GM10248 (cell line): Measurements from ENCODE around the gene TTLL13.
A peak's percentile ranks its signal among the peaks of the same experiment; 100 is the strongest.

Experiments used
- CTCF ChIA-PET: fragments of 300-600 bp; sonication (Branson Sonifier 250); formaldehyde crosslinking; extraction: SDS; loops from one replicate; lab custom pipeline; 2021; ENCODE audit warnings: antibody characterized with exemption; lab: Yijun Ruan, JAX
- POLR2A ChIA-PET: fragments of 350-650 bp; sonication (Branson Sonifier 250); formaldehyde crosslinking; extraction: SDS; loops from one replicate; lab custom pipeline; 2020; ENCODE audit warnings: antibody characterized with exemption; lab: Yijun Ruan, JAX
- DNase-seq: peaks from one replicate; pipeline ENCODE4 v3.0.0; 2012; ENCODE audit errors: extremely low spot score
- CTCF ChIP-seq: IDR thresholded peaks from 2 replicates; pipeline ENCODE4 v1.5.1; 2012; ENCODE audit warnings: mild to moderate bottlenecking, low read depth; ENCODE audit errors: extremely low read depth, missing control alignments, control extremely low read depth

Gene TTLL13

GRCh38 chr15:90249203-90249863 lies at the start of gene TTLL13:
Gene TTLL13, plus strand, starts transcription at chr15:90249556. Its CDS starts 1,075 bp downstream, at chr15:90250631.
- CTCF ChIA-PET, result interaction anchor here (1.1 to 2.3 kb wide), 9 partner anchors 9 to 101 kb away, joined by 3 to 10 read pairs (median 3); no protein-coding TSS in a partner anchor
- peak; percentile 55 for DNase-seq

GRCh38 chr15:90200534-90201129 lies 48.7 kb upstream of the TTLL13 start:
- POLR2A ChIA-PET, result interaction anchor here (0.6 to 1.7 kb wide), 3 partner anchors 9 to 33 kb away, joined by 3 to 7 read pairs (median 3); partner anchors contain the start of genes CIB1 and GDPGP1
- CTCF ChIA-PET, result interaction anchor here (0.9 to 4.6 kb wide), 12 partner anchors 10 to 222 kb away, joined by 3 to 25 read pairs (median 4); partner anchors contain the start of genes CIB1 and GDPGP1
- no peak for DNase-seq
- no peak for TF ChIP-seq CTCF

More at GRCh38 chr15:90249203-90249863, at the start of gene TTLL13:
- POLR2A ChIA-PET, result interaction anchor here (0.6 to 1.0 kb wide), 3 partner anchors 12 to 21 kb away, joined by 3 read pairs; partner anchors contain the start of gene CIB1
- no peak for TF ChIP-seq CTCF

DNA sequence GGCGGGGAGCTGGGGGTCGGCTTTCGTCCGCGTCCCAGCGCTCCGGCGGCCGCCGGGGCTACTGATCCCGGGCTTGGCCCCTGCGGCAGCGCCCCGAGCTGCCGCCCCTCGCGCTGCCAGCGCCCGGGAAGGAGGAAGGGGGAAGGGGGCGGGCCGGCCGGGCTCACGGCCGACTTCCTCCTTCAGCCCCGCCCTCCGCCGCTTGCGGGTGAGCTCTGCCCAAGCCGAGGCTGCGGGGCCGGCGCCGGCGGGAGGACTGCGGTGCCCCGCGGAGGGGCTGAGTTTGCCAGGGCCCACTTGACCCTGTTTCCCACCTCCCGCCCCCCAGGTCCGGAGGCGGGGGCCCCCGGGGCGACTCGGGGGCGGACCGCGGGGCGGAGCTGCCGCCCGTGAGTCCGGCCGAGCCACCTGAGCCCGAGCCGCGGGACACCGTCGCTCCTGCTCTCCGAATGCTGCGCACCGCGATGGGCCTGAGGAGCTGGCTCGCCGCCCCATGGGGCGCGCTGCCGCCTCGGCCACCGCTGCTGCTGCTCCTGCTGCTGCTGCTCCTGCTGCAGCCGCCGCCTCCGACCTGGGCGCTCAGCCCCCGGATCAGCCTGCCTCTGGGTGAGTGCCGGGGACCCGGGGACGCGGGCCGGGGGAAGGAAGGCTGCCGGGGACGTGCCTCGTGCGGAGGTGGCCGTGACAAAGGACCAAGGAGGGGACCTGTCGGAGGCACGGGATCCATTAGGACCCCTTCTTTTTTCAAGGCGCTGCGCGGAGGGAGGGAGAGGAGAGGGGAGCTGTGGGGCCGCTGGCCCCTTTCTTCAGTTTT lies 48.0 kb upstream of the TTLL13 start, which contains the start of gene SEMA4B:
SEMA4B (plus strand) TSS at position 201 of the 814 bp plus-strand sequence; CDS start at position 450, 249 bp downstream.
- DNase-seq, result peak; percentile 92
- TF ChIP-seq CTCF, result no peak
- ChIA-PET POLR2A (interaction anchor here (0.6 to 1.7 kb wide), 4 partner anchors 9 to 32 kb away, joined by 3 to 7 read pairs (median 3); partner anchors contain the start of genes CIB1 and GDPGP1), CTCF (interaction anchor here (0.9 to 4.6 kb wide), 11 partner anchors 11 to 119 kb away, joined by 3 to 25 read pairs (median 5); partner anchors contain the start of genes CIB1 and GDPGP1)

DNA sequence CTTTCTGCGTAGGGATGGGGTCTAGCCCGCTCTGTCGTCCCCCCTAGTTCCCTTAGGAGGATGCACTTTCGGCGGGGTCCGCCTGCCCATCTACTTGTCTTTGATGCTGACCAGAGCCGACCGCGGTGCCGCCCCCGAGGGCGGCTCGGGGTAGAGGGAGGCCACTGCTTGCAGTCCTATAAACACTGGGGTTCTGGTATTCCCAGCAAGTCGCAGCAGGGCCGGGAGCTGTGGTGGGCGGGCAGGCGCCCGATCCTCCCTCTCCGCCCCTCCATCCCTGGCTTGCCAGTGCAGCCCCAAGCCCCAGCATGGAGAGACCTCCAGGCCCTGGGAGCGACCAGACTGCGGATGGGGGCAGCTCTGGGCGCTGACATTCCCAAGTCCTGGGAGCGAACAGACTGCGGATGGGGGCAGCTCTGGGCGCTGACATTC lies 47.4 kb upstream of the TTLL13 start:
- TF ChIP-seq CTCF, result no peak
- no peak for DNase-seq
- POLR2A ChIA-PET, result interaction anchor here (0.7 to 1.7 kb wide), 2 partner anchors 10 to 32 kb away, joined by 3 to 7 read pairs; partner anchors contain the start of genes CIB1 and GDPGP1
- CTCF ChIA-PET, result interaction anchor here (1.4 to 4.6 kb wide), 5 partner anchors 11 to 118 kb away, joined by 3 to 25 read pairs (median 5); no protein-coding TSS in a partner anchor

- ChIA-PET CTCF (interaction anchor here (1.2 to 4.6 kb wide), 5 partner anchors 12 to 18 kb away, joined by 3 to 25 read pairs (median 4); no protein-coding TSS in a partner anchor), POLR2A (no interaction called here)
- TF ChIP-seq CTCF, result no peak
- DNase-seq, result no peak
Observed at GRCh38 chr15:90202929-90203328, 46.4 kb upstream of the TTLL13 start.
